HG02852 (cell line): ENCODE results near the gene THSD4.

Experiments
- ATAC-seq: cut with Tn5 transposase; IDR thresholded peaks from one replicate; pipeline ENCODE4 v1.9.1; 2021; ENCODE audit warnings: mild to moderate bottlenecking, moderate library complexity; ENCODE audit not compliant: unreplicated experiment

Gene THSD4

DNA sequence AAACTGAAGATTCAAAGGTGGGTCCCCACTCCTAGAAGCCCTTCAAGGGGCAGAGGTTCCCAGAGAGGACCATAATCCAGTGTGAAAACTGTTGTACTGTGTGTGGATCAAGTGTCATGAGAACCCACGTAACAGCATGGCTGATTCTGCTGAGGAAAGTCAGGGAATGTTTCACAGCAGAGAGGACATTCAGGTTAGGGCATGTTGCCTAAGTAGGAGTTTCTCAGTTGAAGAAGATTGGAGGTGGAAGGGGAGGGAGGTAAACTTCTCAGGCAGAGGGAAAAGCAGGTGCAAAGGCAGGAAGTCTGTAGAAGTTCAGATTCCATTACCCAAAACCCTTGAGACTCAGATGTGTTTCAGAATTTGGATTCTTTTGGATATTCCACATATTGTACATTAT is 448.9 kb downstream of the THSD4 start:
- ATAC-seq: no peak

DNA sequence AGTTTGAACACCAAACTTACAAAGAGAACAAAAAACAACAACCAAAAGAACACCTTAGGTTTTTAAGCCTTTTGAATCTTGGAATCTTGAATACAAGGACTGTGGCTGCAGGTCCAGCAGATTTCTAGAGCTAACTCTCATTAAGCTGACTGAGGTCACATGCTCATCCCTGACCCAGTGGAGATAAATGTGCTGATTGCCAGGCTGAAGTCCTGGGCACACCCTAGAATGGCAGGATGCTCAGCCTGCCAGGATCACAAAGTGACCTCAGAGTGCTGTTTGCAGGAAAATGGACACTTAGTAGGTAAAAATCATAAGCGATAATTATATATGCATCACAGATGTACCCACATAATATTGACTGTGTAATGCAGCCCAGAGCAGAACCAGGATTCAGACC is 449.7 kb downstream of the THSD4 start:
- no peak for ATAC-seq

DNA sequence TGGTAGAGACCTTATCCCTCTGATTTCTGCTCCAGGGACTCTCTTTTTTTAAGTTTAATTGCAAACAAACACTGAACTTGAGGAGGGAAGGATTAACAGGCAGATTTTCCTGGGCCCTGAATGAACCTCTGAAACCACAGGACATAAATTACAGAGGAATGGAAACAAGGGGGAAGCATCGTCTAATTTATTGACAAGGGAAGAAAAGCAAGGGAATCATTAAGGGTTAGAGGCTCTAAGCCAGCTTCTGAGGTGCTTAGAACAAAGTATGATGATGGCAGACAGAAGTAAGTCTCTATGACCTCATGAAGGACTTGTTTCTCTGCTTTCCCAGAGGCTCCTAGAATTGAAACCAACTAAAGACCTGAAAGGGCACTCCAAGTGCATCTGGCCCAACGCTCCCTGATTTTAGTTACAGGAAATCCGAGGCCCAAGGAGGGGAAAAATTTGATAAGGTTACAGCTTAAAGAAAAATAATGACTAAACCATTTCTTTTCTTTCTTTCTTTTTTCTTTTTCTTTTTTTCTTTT is 450.4 kb downstream of the THSD4 start:
- ATAC-seq: no peak

DNA sequence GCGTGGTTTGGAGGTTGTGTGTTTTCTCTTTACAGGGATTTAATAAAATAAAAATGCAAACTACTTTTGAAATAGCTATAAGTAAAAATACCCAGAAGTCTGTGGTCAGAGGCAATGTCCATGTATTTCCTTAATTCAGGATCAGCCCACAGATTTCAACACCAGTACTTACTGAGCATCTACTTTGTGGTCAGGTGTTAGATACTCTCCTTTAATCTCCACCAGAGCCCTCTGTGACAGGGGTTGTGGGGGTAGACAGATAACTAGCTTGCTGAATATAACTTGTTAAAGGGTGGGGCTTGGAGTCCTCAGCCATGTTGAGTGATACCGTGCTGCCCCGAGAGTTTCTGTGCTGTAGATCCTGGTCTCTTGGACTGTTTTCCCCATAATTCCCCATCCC is 451.0 kb downstream of the THSD4 start:
- ATAC-seq: no peak

DNA sequence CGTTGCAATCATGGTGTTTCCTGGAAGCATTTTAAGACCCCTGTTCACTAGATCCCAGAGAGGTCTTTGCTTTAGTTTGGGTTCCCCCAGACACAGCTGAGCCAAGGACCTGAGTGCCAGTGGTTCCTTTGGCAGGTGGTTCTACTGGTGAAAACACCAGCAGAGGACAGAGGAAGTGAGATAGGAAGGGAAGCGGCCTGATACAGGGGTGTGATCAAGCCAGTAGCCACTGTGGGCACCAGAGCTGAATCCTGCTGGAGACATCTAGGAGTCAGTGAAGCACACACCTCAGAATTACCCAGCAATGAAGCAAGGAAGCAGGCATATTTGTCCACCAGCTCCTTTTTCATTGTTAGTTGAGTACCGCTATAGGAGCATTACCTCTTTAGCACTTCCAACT is 451.9 kb downstream of the THSD4 start:
- ATAC-seq: no peak

DNA sequence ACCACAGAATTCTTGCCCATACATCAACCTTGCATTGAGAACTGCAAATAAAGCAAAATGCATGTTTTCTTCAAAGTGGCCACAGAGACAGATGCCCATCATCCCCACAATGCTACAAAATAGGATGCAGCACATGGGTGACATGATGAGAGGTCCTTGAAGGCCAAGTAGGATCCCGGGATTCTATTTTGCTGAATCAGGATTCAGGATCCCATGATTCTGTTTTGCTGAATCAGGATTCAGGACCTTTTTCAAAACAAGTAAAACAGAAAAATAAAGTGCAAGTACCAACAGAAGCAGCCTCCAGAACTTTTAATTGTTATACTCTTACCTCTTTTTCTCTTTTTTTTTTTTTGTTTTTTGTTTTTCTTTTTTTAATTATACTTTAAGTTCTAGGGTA is 453.0 kb downstream of the THSD4 start:
- ATAC-seq: no peak

DNA sequence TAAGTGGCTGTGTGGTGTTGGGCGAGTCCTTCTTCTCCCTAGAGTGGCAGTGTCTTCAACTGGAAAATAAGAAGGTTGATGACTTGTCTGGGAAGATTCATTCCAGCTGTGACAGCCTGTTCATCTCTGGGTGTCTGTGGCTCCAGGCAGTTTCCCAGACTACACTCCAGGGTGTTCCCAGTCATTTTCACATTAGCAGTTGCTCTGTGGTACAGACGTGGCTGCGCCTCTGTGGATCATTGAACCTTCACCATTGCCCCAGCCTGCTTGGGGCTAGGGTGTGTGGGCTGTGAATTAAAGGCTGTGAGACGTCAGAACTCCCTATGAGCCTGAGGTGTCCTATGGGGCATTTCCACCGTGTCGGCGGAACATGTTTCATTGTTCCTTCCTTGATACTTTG is 455.5 kb downstream of the THSD4 start:
- ATAC-seq: no peak

DNA sequence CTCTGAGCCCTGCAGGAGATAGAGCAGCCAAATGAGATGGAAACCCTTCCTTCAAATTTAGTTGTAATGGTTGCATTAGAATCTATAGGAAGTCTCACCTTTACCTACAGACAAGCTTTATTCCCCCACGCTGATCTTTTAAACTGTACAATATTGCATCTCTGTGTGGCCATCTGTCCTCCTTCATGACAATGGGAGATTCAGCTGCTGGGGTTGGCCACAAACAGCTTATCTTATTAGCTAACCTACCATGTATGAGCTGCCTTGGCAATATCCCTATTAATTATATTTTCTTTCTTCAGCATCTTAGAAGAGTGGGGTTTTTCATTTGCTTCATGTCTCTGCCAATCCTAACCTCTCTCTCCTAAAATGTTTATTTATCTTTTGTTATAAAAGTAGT is 456.4 kb downstream of the THSD4 start:
- no peak for ATAC-seq

DNA sequence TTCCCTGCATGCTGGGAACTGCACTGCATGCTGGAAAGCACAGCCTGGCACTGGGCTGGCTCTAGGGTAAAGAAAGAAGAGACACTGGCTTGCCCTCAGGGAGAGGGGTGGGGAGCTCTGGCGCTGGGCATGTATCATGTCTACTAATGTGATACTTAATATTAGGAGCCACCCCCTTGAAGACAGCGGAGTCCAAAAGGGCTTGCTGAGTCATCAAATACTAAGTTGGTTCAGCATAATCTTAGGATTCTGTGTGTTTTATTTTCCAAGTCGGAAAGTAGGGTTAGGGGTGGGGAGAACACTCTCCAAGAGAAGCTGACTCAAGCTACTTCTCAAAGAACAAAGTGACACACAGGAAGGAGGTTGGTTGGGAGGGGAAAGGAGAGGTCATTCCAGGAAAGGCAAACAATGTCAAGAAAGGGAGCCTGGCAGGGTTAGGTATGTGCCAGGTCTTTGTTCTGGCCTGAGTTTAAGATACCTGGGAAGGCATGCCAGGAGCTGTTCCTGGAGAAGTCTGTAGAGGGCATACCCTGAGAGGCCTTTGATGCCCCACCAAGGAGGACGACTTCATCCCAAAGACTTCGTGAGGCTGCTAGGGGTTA is 457.3 kb downstream of the THSD4 start:
- ATAC-seq: no peak

DNA sequence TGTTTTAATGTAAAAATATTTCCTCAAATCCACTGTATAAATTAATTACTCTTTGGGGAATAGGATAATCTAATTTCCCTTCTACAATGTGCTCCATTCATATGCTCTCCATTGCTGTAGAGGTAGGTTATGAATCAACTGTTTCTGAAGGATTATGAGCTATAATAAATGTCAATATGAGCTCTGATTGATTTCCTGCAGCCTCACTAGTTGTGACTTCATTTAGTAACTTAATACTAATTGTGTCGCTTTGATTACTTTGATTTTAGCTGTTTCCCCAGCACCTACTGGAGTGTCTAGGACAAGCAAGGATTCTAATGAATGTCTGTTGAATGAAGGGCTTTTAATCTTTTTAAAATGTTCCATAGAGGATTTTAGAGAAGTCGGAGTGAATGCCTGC is 458.3 kb downstream of the THSD4 start:
- no peak for ATAC-seq

DNA sequence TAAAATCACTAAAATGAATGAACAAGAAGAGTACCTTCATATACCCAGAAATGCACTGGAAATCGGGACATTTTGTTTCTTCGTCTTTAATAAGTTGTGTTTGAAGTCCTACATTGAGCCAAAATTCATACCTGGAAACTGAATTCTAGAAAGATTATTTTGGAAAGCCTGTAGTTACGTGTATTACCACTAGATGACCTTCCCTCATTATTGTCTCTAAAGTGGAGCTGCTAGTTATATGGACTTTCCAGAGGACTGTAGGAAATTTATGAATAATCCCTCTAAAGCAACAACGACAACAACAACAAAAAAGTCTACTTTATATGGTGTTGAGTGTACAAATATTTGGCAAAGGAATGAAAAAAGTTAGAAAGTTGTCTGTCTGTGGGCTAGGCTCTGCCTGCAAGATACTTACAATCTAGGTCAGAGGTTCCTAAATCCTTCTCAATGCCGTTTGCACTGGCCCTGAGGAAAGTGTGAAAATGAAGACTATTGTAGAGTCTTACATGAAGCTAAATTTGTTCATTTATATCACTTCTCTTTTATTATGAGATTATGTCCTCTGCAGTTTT is 460.3 kb downstream of the THSD4 start:
- no peak for ATAC-seq

DNA sequence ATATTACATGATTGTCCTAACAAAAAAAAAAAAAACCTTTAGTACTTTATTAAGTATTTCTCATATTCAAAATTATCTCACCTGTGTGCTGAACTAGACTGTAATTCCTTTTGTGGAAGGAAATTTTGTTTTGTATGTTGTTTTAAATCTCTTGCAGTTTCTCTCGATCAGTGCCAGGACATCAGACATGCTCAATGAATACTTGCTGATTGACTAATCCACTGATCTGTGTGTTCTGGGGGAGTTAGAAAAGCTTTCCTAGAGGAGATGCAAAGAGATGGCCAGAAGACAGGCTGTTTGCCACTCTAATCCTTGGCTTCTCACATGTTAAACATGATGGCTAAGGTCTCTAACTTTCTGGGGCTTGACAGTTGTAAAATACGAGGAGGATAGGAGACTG is 461.8 kb downstream of the THSD4 start:
- ATAC-seq: no peak

DNA sequence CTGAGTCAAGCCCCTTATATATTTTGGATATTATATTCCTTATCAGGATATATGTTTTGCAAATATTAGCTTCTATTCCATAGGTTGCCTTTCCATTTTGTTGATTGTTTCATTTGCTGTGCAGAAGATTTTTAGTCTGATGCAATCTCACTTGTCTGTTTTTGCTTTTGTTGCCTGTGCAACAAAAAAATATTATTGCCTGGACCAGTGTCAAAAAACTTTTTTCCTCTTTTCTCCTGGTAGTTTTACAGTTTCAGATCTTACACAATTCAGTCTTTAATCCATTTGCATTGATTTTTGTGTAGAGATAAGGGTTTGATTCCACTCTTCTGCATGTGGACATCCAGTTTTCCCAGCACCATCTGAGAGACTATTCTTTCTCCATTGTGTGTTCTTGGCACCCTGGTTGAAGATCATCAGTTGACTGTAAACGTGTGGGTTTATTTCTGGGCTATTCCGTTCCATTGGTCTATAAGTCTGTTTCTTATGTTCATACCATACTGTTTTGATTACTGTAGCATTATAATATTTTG is 466.2 kb downstream of the THSD4 start:
- ATAC-seq: no peak

DNA sequence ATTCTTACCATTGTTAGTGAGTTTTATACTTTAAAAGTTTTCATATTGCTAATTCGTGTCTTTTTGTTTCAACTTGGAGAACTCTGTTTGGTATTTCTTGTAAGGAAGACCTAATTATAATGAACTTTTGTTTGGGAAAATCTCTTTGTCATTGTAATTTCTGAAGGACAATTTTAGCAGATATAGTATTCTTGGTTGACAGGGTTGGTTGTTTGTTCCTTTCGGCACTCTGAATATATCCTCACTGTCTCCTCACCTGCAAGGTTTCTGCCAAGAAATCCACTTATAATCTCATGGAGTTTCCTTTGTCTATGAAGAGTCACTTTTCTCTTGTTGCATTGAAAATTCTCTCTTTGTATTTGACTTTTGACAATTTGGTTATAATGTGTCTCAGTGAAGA is 469.9 kb downstream of the THSD4 start:
- no peak for ATAC-seq

DNA sequence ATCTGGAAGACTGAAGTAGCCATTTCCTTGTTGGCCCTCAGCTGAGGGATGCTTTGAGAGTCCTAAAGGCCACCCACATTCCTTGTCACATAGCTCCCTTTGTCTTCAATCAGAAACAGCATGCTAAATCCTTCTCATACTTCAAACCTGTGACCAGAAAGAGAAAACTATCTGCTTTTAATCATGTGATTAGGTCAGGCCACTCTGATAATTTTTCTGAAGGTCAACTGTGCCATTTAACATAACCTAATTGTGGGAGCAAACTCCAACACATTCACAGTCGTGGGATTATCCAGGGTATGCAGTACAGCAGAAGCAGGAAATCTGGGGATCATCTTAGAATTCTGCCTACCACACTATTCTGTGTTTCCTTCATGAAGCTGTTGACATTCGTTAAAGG is 471.2 kb downstream of the THSD4 start:
- ATAC-seq: no peak

DNA sequence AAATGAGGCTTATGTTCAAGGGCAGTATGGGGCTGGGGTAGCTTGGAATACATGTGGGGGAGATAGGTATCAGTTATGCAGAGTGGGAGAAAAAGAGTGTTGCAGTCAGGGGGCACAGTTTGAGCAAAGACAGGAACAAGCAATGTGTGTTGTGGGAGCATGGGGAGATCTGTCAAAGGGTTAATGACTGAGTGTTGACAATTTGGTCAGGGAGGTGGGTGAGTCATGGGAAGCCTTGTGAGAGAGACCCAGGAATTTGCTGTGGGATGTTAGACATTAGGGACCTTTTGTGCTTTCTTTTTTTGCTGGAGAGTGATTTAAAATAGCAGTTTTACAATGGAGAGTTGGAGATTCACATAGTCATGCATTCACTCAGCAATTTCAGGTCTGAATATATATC is 473.5 kb downstream of the THSD4 start:
- no peak for ATAC-seq

DNA sequence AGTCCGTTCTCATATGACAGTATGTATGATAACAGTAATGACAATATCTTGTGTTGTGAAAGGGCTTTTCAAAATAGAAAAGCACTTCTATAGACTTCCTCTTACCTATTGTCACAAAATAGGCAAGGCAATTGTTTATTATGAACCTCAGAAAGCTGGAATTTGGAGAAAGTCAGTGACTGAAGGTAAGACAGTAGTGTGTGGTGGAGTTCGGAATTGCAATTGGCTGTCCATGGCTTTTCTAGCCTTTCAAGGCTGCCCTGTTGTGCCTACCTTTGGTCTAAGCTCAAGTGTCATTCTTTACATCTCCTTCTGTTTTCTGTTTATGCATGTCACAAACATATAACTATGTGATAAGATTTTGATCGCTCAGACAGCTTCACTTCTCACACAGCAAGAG is 475.8 kb downstream of the THSD4 start:
- no peak for ATAC-seq

DNA sequence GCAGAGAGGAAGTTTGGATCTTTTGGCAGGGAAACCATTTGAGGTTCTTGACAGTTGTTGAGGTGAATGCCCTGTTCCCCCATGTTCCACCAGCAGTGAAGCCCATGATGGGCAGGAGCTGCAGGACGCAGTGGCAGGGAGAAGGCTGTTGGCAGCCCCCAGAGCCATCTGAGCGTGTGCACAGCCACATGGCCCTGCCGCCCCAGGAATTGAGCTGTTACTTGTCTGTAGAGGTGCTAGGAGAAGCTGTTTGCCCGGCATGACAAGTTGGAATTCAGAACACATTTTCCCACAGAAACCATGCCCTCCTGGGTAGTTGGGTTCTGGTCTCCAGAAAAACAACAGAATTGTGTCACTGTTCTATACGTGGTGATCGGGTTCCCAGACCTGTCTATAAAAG is 476.9 kb downstream of the THSD4 start:
- no peak for ATAC-seq

DNA sequence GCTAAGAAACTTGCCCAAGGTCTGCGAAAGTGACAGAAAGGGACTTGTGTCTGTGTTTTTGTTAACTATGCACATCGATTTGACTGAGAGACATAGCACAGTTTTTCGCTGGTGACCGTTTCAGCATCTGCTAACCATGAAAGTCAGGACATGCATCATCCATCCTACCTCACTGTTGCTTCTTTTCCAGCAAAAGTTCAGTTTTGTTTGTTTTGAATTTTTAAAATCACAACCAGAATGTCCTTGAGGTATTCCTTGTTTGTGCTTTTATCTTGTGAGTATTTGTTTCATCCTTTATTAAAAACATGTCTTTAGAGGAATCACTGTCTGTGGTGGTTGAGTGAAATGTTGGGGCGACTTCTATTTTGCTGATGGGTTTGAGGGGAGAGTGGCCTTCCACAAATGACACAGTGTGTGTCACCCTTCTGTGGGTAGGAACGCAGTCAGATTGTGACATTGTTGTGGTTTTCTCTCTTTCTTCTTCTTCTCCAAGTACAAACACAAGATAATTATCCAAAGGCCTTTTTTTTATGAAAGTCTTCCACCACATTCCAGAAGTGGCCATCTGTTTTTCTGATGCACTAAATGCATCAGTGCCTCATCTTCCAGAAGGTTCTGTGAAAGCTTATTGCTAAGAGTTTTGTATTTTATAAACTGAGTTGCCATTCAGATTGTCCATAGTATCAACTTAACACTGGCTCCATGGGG is 480.7 kb downstream of the THSD4 start:
- no peak for ATAC-seq

DNA sequence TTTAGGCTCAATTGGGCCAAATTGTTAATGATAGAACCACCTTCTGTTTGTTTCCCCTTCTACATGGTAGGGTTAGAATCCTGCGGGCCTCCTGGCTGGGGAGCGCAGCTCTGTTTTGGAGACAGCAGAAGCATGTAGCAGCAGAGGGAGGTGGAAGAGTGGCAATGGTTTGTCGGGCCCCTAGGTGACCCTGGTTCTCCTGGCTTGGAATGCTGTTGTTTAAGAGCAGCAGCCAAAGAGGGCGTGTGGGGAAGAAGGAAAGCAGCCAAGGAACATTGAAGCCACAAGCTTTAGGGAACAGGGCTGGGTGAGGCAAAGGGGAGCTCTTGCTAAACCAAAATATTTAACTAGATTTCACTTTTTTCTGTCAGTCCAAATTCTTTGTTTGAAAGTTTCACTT is 481.4 kb downstream of the THSD4 start:
- ATAC-seq: no peak

DNA sequence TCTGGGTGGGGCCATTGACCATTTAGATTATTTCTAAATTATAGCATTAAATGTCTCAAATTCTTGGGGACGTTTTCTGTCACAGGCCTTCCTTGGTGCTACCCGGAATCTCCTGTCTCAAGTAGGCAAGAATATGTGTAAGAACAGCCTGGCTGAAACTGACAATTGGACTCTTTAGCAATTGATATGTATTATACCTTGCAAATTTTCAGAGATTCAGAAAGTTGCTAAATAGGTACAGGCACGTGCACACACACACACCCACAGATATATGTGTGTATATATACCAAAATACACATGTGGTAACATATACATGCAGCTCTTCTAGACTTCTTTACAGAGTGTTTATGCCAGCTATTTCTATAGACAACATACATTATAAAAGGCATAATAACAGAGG is 481.9 kb downstream of the THSD4 start:
- ATAC-seq: no peak

DNA sequence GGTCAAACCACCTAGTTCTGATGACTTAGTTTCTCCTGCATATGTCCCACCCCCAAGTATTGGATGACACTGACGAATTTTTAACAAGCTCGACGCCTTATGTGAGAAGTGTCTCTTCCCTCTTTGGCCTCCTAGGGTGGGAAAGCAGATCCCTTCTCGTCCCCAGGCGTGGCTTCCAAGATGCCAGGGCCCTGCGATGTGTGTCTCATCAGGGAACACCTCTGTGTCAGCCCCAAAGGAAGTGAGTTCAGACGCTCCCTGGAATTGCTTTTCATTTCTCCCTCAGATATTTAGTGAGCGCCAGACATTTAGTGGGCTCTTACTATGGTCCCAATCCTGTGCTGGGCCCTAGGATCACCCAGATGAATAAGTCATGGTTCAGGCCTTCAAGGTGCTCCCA is 482.4 kb downstream of the THSD4 start:
- ATAC-seq: no peak
